Measurements from ENCODE around the gene LAMTOR5.

DNA sequence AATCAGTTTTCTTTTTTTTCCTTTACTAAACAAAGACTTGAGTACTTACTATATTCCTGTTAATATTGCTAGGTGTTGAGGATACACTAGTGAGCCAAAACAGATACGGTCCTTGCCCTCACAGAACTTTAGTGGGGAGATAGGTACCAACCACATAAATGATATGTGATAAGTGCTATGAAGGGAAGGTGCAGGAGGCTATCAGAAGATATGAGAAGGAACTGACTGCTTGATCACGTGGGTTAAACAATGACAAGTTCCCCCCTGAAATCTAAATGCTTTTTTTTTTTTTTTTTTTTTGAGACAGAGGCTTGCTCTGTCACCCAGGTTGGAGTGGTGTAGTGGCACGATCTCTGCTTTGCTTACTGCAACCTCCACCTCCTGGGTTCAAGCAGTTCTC, 43.3 kb downstream of the LAMTOR5 start:
- TF ChIP-seq REST (IDR thresholded peaks at IDR 0.05; ENCODE audit: insufficient read depth in 1 of 2, low read depth in 2 of 2, low read length in 1 of 2), result no peak
- no peak for TF ChIP-seq POLR2AphosphoS5 (IDR thresholded peaks at IDR 0.05; ENCODE audit: low read depth, low read length)
- TF ChIP-seq, protein P1, sequence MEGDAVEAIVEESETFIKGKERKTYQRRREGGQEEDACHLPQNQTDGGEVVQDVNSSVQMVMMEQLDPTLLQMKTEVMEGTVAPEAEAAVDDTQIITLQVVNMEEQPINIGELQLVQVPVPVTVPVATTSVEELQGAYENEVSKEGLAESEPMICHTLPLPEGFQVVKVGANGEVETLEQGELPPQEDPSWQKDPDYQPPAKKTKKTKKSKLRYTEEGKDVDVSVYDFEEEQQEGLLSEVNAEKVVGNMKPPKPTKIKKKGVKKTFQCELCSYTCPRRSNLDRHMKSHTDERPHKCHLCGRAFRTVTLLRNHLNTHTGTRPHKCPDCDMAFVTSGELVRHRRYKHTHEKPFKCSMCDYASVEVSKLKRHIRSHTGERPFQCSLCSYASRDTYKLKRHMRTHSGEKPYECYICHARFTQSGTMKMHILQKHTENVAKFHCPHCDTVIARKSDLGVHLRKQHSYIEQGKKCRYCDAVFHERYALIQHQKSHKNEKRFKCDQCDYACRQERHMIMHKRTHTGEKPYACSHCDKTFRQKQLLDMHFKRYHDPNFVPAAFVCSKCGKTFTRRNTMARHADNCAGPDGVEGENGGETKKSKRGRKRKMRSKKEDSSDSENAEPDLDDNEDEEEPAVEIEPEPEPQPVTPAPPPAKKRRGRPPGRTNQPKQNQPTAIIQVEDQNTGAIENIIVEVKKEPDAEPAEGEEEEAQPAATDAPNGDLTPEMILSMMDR (IDR thresholded peaks at IDR 0.05), result no peak
- no peak for TF ChIP-seq SIN3A (IDR thresholded peaks at IDR 0.05; ENCODE audit: borderline replicate concordance, insufficient read depth, low read depth, low read length)
- TF ChIP-seq TCF7L2 (IDR thresholded peaks at IDR 0.05; ENCODE audit: low read depth, low read length), result no peak
